Myocyte (in vitro differentiated cells): ENCODE measurements around the gene VEGFB. TPM values are rescaled to one million over a fixed set of nuclear protein-coding genes. Genes with fewer than 3 reads are reported as not detected.

Experiments used
- DNase-seq: peaks from one replicate; pipeline ENCODE4 v3.0.0-alpha.2; 2012; ENCODE audit warnings: low read depth
- polyA plus RNA-seq: library from polyadenylated mRNA; unstranded; fragments of >200 nt; gene quantifications from one replicate; pipeline ENCODE4 v1.2.1, GENCODE V29; 2012; ENCODE audit warnings: missing spikeins
- total RNA-seq: library from RNA; depleted of rRNA; stranded (reverse); fragments of >200 nt; gene quantifications from 2 replicates; pipeline ENCODE4 v1.2.3, GENCODE V29; 2014

The VEGFB gene
- total RNA-seq: 59.1 and 65.8 TPM in 2 replicates
- 281 TPM for polyA plus RNA-seq

GRCh38 chr11:64233913-64234586, at the start of gene VEGFB:
TSS of gene VEGFB (plus strand) at chr11:64234584. CDS start at chr11:64234834, 250 bp downstream.
- DNase-seq: peak; percentile 63

GRCh38 chr11:64185175-64185692, 49.1 kb upstream of the VEGFB start:
- DNase-seq: peak; percentile 90

- peak; percentile 100 for DNase-seq
These were observed 48.5 kb upstream of the VEGFB start, which contains the start of gene STIP1 for GRCh38 chr11:64185693-64186491. TSS of gene STIP1 (plus strand) at chr11:64186171. CDS start at chr11:64186262, 91 bp downstream.

- DNase-seq: peak; percentile 28
These were observed 47.8 kb upstream of the VEGFB start for GRCh38 chr11:64186492-64187165.

GRCh38 chr11:64192434-64192833, 42.0 kb upstream of the VEGFB start:
- no peak for DNase-seq

GRCh38 chr11:64196626-64197025, 37.8 kb upstream of the VEGFB start:
- DNase-seq: no peak

- DNase-seq: no peak
These were observed 35.9 kb upstream of the VEGFB start for GRCh38 chr11:64198511-64198910.

GRCh38 chr11:64201543-64201942, 32.8 kb upstream of the VEGFB start:
- no peak for DNase-seq

GRCh38 chr11:64202992-64203391, 31.4 kb upstream of the VEGFB start:
- DNase-seq: no peak

- DNase-seq: no peak
These were observed 30.8 kb upstream of the VEGFB start for GRCh38 chr11:64203421-64204079.

GRCh38 chr11:64204080-64204440, 30.3 kb upstream of the VEGFB start:
- DNase-seq: no peak

- DNase-seq: peak; percentile 98
These were observed 29.9 kb upstream of the VEGFB start for GRCh38 chr11:64204464-64204989.

- DNase-seq: no peak
These were observed 27.7 kb upstream of the VEGFB start, which contains the start of gene FERMT3 for GRCh38 chr11:64206457-64207255. TSS of gene FERMT3 (plus strand) at chr11:64206721. CDS start at chr11:64207365, 644 bp downstream.

GRCh38 chr11:64207256-64208085, 26.9 kb upstream of the VEGFB start:
- DNase-seq: peak; percentile 86

GRCh38 chr11:64208086-64208795, 26.1 kb upstream of the VEGFB start:
- peak; percentile 40 for DNase-seq

GRCh38 chr11:64208796-64209562, 25.4 kb upstream of the VEGFB start:
- no peak for DNase-seq

- no peak for DNase-seq
These were observed 24.9 kb upstream of the VEGFB start for GRCh38 chr11:64209563-64209843.
